NB4 (cell line): ENCODE results near the gene NOP9.

Source experiments
- CTCF ChIP-seq: IDR thresholded peaks from one replicate; pipeline ENCODE4 v1.5.1; 2012; ENCODE audit warnings: low read depth, low read length
- MAX ChIP-seq: IDR thresholded peaks from 2 replicates; pipeline ENCODE4 v1.6.1; 2011; ENCODE audit warnings: low read depth, low read length
- MYC ChIP-seq: IDR thresholded peaks from 2 replicates; pipeline ENCODE4 v1.6.1; 2011; ENCODE audit warnings: low read depth, low read length
- POLR2A ChIP-seq: IDR thresholded peaks from 2 replicates; pipeline ENCODE4 v1.6.1; 2011; ENCODE audit warnings: mild to moderate bottlenecking; ENCODE audit not compliant: insufficient read length; ENCODE audit errors: extremely low read depth

GRCh38 chr14:24280797-24281460, 18.7 kb upstream of the NOP9 start:
- TF ChIP-seq CTCF (no peak), POLR2A (no peak), MAX (no peak), MYC (no peak)
